GM12891 (cell line): ENCODE results near the gene PLK5.

Experiments used
- DNase-seq: peaks from one replicate; pipeline ENCODE4 v3.0.0; 2011; ENCODE audit warnings: low spot score; ENCODE audit not compliant: insufficient read length
- FAIRE-seq: peaks from 2 replicates; lab custom pipeline; 2011; peaks lifted over from hg19 to GRCh38; lab: Jason Lieb, UNC
- PAX5 ChIP-seq: IDR thresholded peaks from 2 replicates; pipeline ENCODE4 v1.6.1; 2011; ENCODE audit warnings: low read length, moderate library complexity, mild to moderate bottlenecking; ENCODE audit not compliant: insufficient read depth, severe bottlenecking
- POLR2A ChIP-seq: IDR thresholded peaks from 2 replicates; pipeline ENCODE4 v1.6.1; 2011; ENCODE audit warnings: low read depth, low read length, control low read depth
- POLR2AphosphoS5 ChIP-seq: IDR thresholded peaks from 2 replicates; pipeline ENCODE4 v1.6.1; 2011; ENCODE audit warnings: low read depth, low read length, control low read depth
- POU2F2 ChIP-seq: IDR thresholded peaks from 2 replicates; pipeline ENCODE4 v1.6.1; 2011; ENCODE audit warnings: low read depth, mild to moderate bottlenecking, control low read depth, low read length, moderate library complexity
- SPI1 ChIP-seq: IDR thresholded peaks from 2 replicates; pipeline ENCODE4 v1.6.1; 2011; ENCODE audit warnings: low read depth, low read length, control low read depth
- TAF1 ChIP-seq: IDR thresholded peaks from 2 replicates; pipeline ENCODE4 v1.6.1; 2011; ENCODE audit warnings: low read depth, low read length, control low read depth

The PLK5 gene

GRCh38 chr19:1571358-1571757, 47.5 kb downstream of the PLK5 start:
- no peak for FAIRE-seq
- no peak for DNase-seq
- TF ChIP-seq POU2F2 = no peak
- TF ChIP-seq SPI1 = no peak
- no peak for TF ChIP-seq TAF1

- FAIRE-seq = no peak
Observed at GRCh38 chr19:1572795-1573194, 48.9 kb downstream of the PLK5 start.

GRCh38 chr19:1574354-1575136, 50.7 kb downstream of the PLK5 start:
- DNase-seq (no peak), FAIRE-seq (no peak)
- no peak for TF ChIP-seq SPI1
- TF ChIP-seq PAX5 = no peak
- TF ChIP-seq TAF1 = no peak
- no peak for TF ChIP-seq POU2F2

More at GRCh38 chr19:1572795-1573194, 48.9 kb downstream of the PLK5 start:
- DNase-seq = no peak
- TF ChIP-seq POLR2AphosphoS5 (no peak), POU2F2 (no peak), POLR2A (no peak), TAF1 (no peak), SPI1 (no peak)

- FAIRE-seq (no peak), DNase-seq (no peak)
- TF ChIP-seq PAX5 (no peak), POU2F2 (no peak), TAF1 (no peak), POLR2A (no peak), SPI1 (no peak), POLR2AphosphoS5 (no peak)
Observed at GRCh38 chr19:1575323-1576241, 51.7 kb downstream of the PLK5 start.

- no peak for DNase-seq
- FAIRE-seq = no peak
- no peak for TF ChIP-seq POU2F2
- TF ChIP-seq POLR2A = no peak
- TF ChIP-seq SPI1 = no peak
- no peak for TF ChIP-seq TAF1
- TF ChIP-seq PAX5 = no peak
- TF ChIP-seq POLR2AphosphoS5 = no peak
Observed at GRCh38 chr19:1576242-1577089, 52.6 kb downstream of the PLK5 start.

GRCh38 chr19:1577090-1577928, 53.4 kb downstream of the PLK5 start:
- DNase-seq (no peak), FAIRE-seq (no peak)
- TF ChIP-seq TAF1 = no peak
- TF ChIP-seq POLR2AphosphoS5 = no peak
- TF ChIP-seq POLR2A = no peak
- no peak for TF ChIP-seq PAX5
- TF ChIP-seq POU2F2 = no peak
- no peak for TF ChIP-seq SPI1

GRCh38 chr19:1577929-1578618, 54.2 kb downstream of the PLK5 start:
- DNase-seq (no peak), FAIRE-seq (no peak)
- TF ChIP-seq POLR2AphosphoS5 (no peak), POU2F2 (no peak), PAX5 (no peak), POLR2A (no peak), TAF1 (no peak), SPI1 (no peak)

GRCh38 chr19:1579222-1579621, 55.3 kb downstream of the PLK5 start:
- DNase-seq = no peak
- TF ChIP-seq PAX5 (no peak), POLR2A (no peak), POU2F2 (no peak), POLR2AphosphoS5 (no peak)
- no peak for FAIRE-seq
